Fibroblast of the aortic adventitia (primary cell): ENCODE measurements around the gene ZNF280A. TPM values are rescaled to one million over a fixed set of nuclear protein-coding genes. Genes with fewer than 3 reads are reported as not detected.
"Not testable (repeated sequence)": the region's sequence is repeated elsewhere in the genome, so short reads cannot be mapped to it uniquely, and the experiment has no call there.

Experiments
- DNase-seq: peaks from one replicate; pipeline ENCODE4 v3.0.0-alpha.2; 2010; ENCODE audit warnings: low read depth
- H3K4me3 ChIP-seq: 2 replicates; pipeline ENCODE4 v1.5.1; 2011; ENCODE audit warnings: low read depth, mild to moderate bottlenecking, control low read depth, low read length, moderate library complexity
- total RNA-seq: library from RNA; depleted of rRNA; stranded (reverse); fragments of >200 nt; gene quantifications from 2 replicates; pipeline ENCODE4 v1.2.3, GENCODE V29; 2012; ENCODE audit warnings: low replicate concordance
- TF ChIP-seq, protein P1 (sequence below): IDR thresholded peaks from 2 replicates; pipeline ENCODE4 v1.5.1; 2011; ENCODE audit warnings: mild to moderate bottlenecking, low read length, control low read depth, inconsistent platforms; ENCODE audit not compliant: insufficient read depth

ZNF280A gene
- total RNA-seq, 1 donor = not detected

DNA sequence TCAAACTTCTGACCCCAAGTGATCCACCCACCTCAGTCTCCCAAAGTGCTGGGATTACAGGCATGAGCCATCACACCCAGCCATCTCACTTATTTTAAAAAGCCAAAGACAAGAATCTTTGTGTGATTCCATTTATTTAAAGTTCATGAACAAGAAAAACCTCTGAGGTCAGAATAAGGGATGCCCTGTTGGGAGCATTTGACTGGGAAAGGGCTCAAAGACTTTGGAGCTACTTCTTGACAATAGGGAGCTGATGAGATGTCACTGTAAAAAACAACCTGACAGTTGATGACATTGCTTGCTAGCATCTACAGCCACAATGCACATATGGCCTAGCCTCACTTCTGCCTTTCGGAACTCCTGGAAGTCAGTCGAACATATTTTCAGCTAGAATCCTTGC, 6.5 kb downstream of the ZNF280A start:
- TF ChIP-seq, protein P1, sequence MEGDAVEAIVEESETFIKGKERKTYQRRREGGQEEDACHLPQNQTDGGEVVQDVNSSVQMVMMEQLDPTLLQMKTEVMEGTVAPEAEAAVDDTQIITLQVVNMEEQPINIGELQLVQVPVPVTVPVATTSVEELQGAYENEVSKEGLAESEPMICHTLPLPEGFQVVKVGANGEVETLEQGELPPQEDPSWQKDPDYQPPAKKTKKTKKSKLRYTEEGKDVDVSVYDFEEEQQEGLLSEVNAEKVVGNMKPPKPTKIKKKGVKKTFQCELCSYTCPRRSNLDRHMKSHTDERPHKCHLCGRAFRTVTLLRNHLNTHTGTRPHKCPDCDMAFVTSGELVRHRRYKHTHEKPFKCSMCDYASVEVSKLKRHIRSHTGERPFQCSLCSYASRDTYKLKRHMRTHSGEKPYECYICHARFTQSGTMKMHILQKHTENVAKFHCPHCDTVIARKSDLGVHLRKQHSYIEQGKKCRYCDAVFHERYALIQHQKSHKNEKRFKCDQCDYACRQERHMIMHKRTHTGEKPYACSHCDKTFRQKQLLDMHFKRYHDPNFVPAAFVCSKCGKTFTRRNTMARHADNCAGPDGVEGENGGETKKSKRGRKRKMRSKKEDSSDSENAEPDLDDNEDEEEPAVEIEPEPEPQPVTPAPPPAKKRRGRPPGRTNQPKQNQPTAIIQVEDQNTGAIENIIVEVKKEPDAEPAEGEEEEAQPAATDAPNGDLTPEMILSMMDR = no peak
- DNase-seq = no peak
- no peak overlapping the region for H3K4me3 ChIP-seq

DNA sequence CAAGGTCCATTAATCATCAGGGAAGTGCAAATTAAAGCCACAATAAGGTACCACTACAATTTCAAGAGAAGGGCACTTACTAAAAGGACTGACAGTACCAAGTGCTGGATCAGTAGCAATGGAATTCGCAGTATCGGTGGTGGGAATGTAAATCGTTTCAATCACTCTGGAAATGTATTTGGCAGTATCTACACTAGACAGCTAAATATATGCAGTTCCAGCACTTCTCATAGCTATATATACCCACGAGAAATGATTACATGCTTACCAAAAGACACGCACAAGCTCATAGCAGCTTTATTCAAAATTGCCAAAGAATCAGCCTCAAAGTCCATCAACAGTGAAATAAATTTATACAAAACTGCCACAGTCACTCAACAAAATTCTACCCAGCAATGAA, 7.1 kb downstream of the ZNF280A start:
- TF ChIP-seq, protein P1 = no peak
- DNase-seq = no peak
- H3K4me3 ChIP-seq = no peak overlapping the region

DNA sequence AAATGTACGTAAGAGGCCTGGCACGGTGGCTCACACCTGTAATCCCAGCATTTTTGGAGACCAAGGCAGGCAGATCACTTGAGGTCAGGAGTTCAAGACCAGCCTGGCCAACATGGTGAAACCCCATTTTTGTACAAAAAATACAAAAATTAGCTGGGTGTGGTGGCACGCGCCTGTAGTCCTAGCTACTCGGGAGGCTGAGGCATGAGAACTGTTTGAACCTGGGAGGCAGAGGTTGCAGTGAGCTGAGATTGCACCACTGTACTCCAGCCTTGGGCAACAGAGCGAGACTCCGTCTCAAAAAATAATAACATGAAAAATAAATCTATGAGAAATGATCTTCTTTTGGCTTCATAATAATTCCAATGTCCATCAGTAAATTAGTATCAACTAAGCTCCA, 9.2 kb downstream of the ZNF280A start:
- DNase-seq = not testable (repeated sequence)

DNA sequence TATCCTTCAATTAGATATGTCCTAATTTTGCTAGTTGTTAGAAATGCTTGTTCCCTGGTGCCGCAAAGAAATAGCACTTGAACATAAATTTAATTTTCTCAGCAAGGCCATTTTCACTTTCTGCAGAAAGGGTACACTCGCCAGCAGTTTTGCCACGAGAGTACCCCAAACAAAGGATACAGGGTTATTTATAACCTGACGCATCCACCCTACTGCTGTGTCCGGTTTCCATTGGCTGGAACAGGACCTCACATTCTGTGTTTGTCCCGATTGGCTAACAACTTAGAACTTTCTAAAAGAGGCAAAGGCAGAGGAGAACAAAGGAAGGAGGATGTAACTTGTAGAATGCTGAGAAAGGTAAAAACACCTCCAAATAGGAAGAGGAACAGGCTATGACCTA, 10.2 kb downstream of the ZNF280A start:
- H3K4me3 ChIP-seq, DNase-seq: not testable (repeated sequence)

More for the DNA sequence above, 9.2 kb downstream of the ZNF280A start:
- not testable (repeated sequence) for H3K4me3 ChIP-seq

DNA sequence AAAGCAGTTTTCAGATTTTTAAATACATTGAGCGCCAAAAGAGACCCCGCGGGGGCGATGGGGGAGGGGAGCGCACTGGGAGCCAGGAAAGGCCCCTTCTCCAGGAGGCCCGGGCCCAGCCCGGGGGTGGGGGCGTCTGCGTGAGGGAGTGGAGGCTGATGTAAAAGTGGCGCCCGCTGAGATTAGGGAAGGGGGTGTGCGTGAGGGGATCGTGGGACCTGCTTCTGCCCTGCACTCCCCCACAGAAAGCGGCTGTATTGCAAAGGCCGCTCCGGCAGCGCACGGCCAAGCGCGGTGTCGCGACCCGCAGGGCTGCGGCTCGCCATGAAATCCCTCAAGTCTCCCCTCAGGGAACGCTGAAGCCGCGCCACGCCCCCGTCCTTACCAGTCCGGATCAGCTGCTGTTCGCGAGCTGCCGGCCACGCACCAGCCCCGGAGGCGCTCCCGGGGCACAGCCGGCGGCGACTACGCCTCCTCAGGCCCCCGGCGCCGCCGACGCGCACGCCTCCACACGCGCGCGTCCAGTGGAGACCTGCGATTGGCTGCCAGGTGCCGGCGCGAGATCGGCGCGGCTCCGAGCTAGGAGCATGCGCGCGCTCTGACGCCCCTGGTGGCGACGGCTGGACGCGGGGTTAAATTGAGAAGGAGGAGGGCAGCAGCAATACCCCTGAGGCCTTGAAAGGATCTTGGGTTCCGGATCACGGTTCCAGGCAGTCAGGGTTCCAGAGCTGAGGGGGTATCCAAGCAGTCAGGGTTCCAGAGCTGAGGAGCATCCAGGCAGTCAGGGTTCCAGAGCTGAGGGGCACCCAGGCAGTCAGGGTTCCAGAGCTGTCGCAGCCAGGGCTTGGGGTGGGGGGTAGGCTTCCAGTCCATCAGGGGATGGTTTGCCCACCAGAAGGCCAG, 11.5 kb downstream of the ZNF280A start, which contains the start of gene ZNF280B:
TSS of gene ZNF280B (minus strand) at position 469 of the 903 bp plus-strand sequence. CDS start 19,344 bp downstream, outside the sequence.
- peak within 1 kb of the TSS; percentile 76 for H3K4me3 ChIP-seq
- DNase-seq = peak; percentile 69
- TF ChIP-seq, protein P1 = peak; percentile 69

DNA sequence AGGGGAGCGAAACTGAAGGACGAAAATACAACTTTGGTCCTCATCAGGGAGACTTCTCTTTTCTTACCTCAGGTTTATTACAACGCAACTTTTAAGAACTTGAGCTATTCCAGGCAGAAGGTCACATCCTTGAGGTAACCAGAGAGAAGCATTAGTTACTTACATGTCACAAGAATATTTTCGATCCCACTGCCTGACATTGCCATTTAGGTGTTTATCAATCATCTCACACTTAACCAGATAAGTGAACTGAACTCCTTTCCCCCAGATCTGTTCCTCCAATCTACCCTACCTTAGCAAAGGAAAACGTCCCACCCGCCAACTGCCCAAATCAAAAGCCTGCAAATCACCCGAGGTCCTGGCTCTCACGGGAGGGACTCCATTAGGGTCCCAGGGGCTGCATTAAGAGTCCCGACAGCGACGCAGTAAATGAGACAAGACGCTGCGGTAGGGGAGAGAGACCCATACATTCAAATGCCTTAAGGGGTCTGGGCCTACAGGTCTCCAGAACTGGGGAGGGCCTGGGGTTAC, 12.3 kb downstream of the ZNF280A start:
- H3K4me3 ChIP-seq = peak overlapping the region; percentile 76
- DNase-seq = peak; percentile 4
- TF ChIP-seq, protein P1 = no peak

DNA sequence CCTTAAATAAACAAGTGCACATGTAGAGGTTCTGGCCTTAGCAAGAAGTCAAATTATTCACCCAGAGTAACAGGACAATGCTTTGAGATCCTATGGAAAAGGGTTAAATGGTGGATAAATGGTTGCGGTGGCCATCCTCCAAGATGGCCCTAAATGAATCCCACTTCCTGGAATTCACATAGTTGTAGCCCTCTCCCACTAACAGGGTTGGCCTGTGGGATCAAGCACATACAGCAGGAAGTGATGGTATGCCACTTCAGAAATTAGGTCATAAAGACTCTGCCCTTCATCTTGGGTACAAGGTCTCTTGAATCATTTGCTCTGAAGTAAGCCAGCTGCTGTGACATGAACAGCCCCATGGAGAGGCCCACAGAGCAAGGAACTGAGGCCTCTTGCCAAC, 13.3 kb downstream of the ZNF280A start:
- no peak overlapping the region for H3K4me3 ChIP-seq
- TF ChIP-seq, protein P1 = no peak
- no peak for DNase-seq
